Left hindlimb (tissue), 1 donor: ENCODE measurements around the gene MUC3A.
"Not testable (repeated sequence)": the region's sequence is repeated elsewhere in the genome, so short reads cannot be mapped to it uniquely, and the experiment has no call there.

Experiments
- DNase-seq: peaks from one replicate; pipeline ENCODE4 v3.0.0-alpha.2; 2018

The MUC3A gene

GRCh38 chr7:100949227-100949932, at the start of gene MUC3A:
MUC3A (plus strand) TSS chr7:100949534; CDS start chr7:100949625, 91 bp downstream.
- DNase-seq: no peak

GRCh38 chr7:100900978-100901377, 48.4 kb upstream of the MUC3A start:
- no peak for DNase-seq

- DNase-seq: no peak
Measured at GRCh38 chr7:100901921-100902332, 47.4 kb upstream of the MUC3A start.

- DNase-seq: no peak
Measured at GRCh38 chr7:100902638-100903037, 46.7 kb upstream of the MUC3A start.

- DNase-seq: no peak
Measured at GRCh38 chr7:100908512-100908911, 40.8 kb upstream of the MUC3A start.

- not testable (repeated sequence) for DNase-seq
Measured at GRCh38 chr7:100910443-100910842, 38.9 kb upstream of the MUC3A start.

GRCh38 chr7:100911484-100911883, 37.9 kb upstream of the MUC3A start:
- no peak for DNase-seq

GRCh38 chr7:100914208-100914878, 35.0 kb upstream of the MUC3A start:
- no peak for DNase-seq

GRCh38 chr7:100914879-100915447, 34.4 kb upstream of the MUC3A start:
- DNase-seq: no peak

- not testable (repeated sequence) for DNase-seq
Measured at GRCh38 chr7:100919335-100919734, 30.0 kb upstream of the MUC3A start.

- DNase-seq: not testable (repeated sequence)
Measured at GRCh38 chr7:100919779-100920437, 29.4 kb upstream of the MUC3A start.

- DNase-seq: no peak
Measured at GRCh38 chr7:100921039-100921438, 28.3 kb upstream of the MUC3A start.

- not testable (repeated sequence) for DNase-seq
Measured at GRCh38 chr7:100923616-100924015, 25.7 kb upstream of the MUC3A start.

GRCh38 chr7:100929808-100930174, 19.5 kb upstream of the MUC3A start:
- no peak for DNase-seq

- no peak for DNase-seq
Measured at GRCh38 chr7:100933734-100934133, 15.6 kb upstream of the MUC3A start.

- DNase-seq: not testable (repeated sequence)
Measured at GRCh38 chr7:100935381-100935780, 14.0 kb upstream of the MUC3A start.

GRCh38 chr7:100936167-100936566, 13.2 kb upstream of the MUC3A start:
- DNase-seq: not testable (repeated sequence)

- no peak for DNase-seq
Measured at GRCh38 chr7:100942045-100942774, 7.1 kb upstream of the MUC3A start.

- DNase-seq: no peak
Measured at GRCh38 chr7:100943693-100944092, 5.6 kb upstream of the MUC3A start.

- DNase-seq: no peak
Measured at GRCh38 chr7:100944138-100944537, 5.2 kb upstream of the MUC3A start.

- DNase-seq: no peak
Measured at GRCh38 chr7:100946111-100946510, 3.2 kb upstream of the MUC3A start.

- no peak for DNase-seq
Measured at GRCh38 chr7:100946766-100947365, 2.5 kb upstream of the MUC3A start.
